ENCODE measurements around the gene SP110.

The SP110 gene

GRCh38 chr2:230152334-230152733 lies 67.5 kb downstream of the SP110 start:
- TF ChIP-seq EGR1 (IDR thresholded peaks at IDR 0.05), result no peak
- TF ChIP-seq USF1 (IDR thresholded peaks at IDR 0.05), result no peak
- no peak for TF ChIP-seq MAX (IDR thresholded peaks at IDR 0.05)
- no peak for TF ChIP-seq FOXM1 (IDR thresholded peaks at IDR 0.05; ENCODE audit: borderline replicate concordance, low read depth)
- TF ChIP-seq CREB1 (IDR thresholded peaks at IDR 0.05; ENCODE audit: low read depth), result no peak
- TF ChIP-seq REST (IDR thresholded peaks at IDR 0.05; ENCODE audit: low read depth), result no peak
- TF ChIP-seq TAF1 (IDR thresholded peaks at IDR 0.05; ENCODE audit: low read depth), result no peak
- TF ChIP-seq RAD21 (IDR thresholded peaks at IDR 0.05; ENCODE audit: low read depth), result no peak
- no peak for TF ChIP-seq YY1 (IDR thresholded peaks at IDR 0.05; ENCODE audit: low read depth)
- TF ChIP-seq EP300 (IDR thresholded peaks at IDR 0.05; ENCODE audit: borderline replicate concordance), result no peak
- TF ChIP-seq CEBPB (IDR thresholded peaks at IDR 0.05), result no peak
- no peak for TF ChIP-seq TCF12 (IDR thresholded peaks at IDR 0.05; ENCODE audit: low read depth)
- no peak for TF ChIP-seq ZBTB7A (IDR thresholded peaks at IDR 0.05; ENCODE audit: low read depth)
- no peak for TF ChIP-seq TEAD4 (IDR thresholded peaks at IDR 0.05)
- no peak for TF ChIP-seq NFIC (IDR thresholded peaks at IDR 0.05)

GRCh38 chr2:230144355-230144754 lies 75.4 kb downstream of the SP110 start:
- TF ChIP-seq EGR1 (IDR thresholded peaks at IDR 0.05) (no peak), REST (IDR thresholded peaks at IDR 0.05; ENCODE audit: low read depth) (no peak), NFIC (IDR thresholded peaks at IDR 0.05) (no peak), YY1 (IDR thresholded peaks at IDR 0.05; ENCODE audit: low read depth) (no peak), CREB1 (IDR thresholded peaks at IDR 0.05; ENCODE audit: low read depth) (no peak), EP300 (IDR thresholded peaks at IDR 0.05; ENCODE audit: borderline replicate concordance) (no peak), TCF12 (IDR thresholded peaks at IDR 0.05; ENCODE audit: low read depth) (no peak), FOXM1 (IDR thresholded peaks at IDR 0.05; ENCODE audit: borderline replicate concordance, low read depth) (no peak), RAD21 (IDR thresholded peaks at IDR 0.05; ENCODE audit: low read depth) (no peak), CEBPB (IDR thresholded peaks at IDR 0.05) (no peak), USF1 (IDR thresholded peaks at IDR 0.05) (no peak), TAF1 (IDR thresholded peaks at IDR 0.05; ENCODE audit: low read depth) (no peak), TEAD4 (IDR thresholded peaks at IDR 0.05) (no peak)

- TF ChIP-seq RAD21 (IDR thresholded peaks at IDR 0.05; ENCODE audit: low read depth), result no peak
- TF ChIP-seq YY1 (IDR thresholded peaks at IDR 0.05; ENCODE audit: low read depth), result no peak
- TF ChIP-seq CREB1 (IDR thresholded peaks at IDR 0.05; ENCODE audit: low read depth), result no peak
- TF ChIP-seq TEAD4 (IDR thresholded peaks at IDR 0.05), result no peak
- TF ChIP-seq TAF1 (IDR thresholded peaks at IDR 0.05; ENCODE audit: low read depth), result no peak
- no peak for TF ChIP-seq REST (IDR thresholded peaks at IDR 0.05; ENCODE audit: low read depth)
- TF ChIP-seq EGR1 (IDR thresholded peaks at IDR 0.05), result no peak
- TF ChIP-seq FOXM1 (IDR thresholded peaks at IDR 0.05; ENCODE audit: borderline replicate concordance, low read depth), result no peak
- TF ChIP-seq USF1 (IDR thresholded peaks at IDR 0.05), result no peak
- no peak for TF ChIP-seq EP300 (IDR thresholded peaks at IDR 0.05; ENCODE audit: borderline replicate concordance)
- TF ChIP-seq ZBTB7A (IDR thresholded peaks at IDR 0.05; ENCODE audit: low read depth), result no peak
- no peak for TF ChIP-seq NFIC (IDR thresholded peaks at IDR 0.05)
- TF ChIP-seq TCF12 (IDR thresholded peaks at IDR 0.05; ENCODE audit: low read depth), result no peak
- no peak for TF ChIP-seq CEBPB (IDR thresholded peaks at IDR 0.05)
- TF ChIP-seq MAX (IDR thresholded peaks at IDR 0.05), result no peak
Observed at GRCh38 chr2:230140667-230141066, 79.1 kb downstream of the SP110 start.

Data from Ishikawa (cell line).